NCI-H2029 (cell line): ENCODE results near the gene PLPPR1.

Experiments
- DNase-seq: peaks from one replicate; lab custom pipeline; 2025; lab: John Stamatoyannopoulos, UW

PLPPR1 gene

GRCh38 chr9:101047848-101048397 is 19.4 kb downstream of the PLPPR1 start:
- DNase-seq: no peak

- no peak for DNase-seq
Measured at GRCh38 chr9:101050650-101051049, 22.1 kb downstream of the PLPPR1 start.

- DNase-seq: no peak
Measured at GRCh38 chr9:101054657-101055056, 26.1 kb downstream of the PLPPR1 start.

- no peak for DNase-seq
Measured at GRCh38 chr9:101055516-101055915, 27.0 kb downstream of the PLPPR1 start.

- no peak for DNase-seq
Measured at GRCh38 chr9:101062686-101063085, 34.2 kb downstream of the PLPPR1 start.

- no peak for DNase-seq
Measured at GRCh38 chr9:101063192-101063591, 34.7 kb downstream of the PLPPR1 start.

GRCh38 chr9:101064206-101064605 is 35.7 kb downstream of the PLPPR1 start:
- DNase-seq: no peak

GRCh38 chr9:101065930-101066329 is 37.4 kb downstream of the PLPPR1 start:
- no peak for DNase-seq

- no peak for DNase-seq
Measured at GRCh38 chr9:101068696-101069095, 40.2 kb downstream of the PLPPR1 start.

- DNase-seq: no peak
Measured at GRCh38 chr9:101072259-101072658, 43.7 kb downstream of the PLPPR1 start.

- no peak for DNase-seq
Measured at GRCh38 chr9:101073122-101073521, 44.6 kb downstream of the PLPPR1 start.

- DNase-seq: no peak
Measured at GRCh38 chr9:101081641-101082040, 53.1 kb downstream of the PLPPR1 start.

GRCh38 chr9:101083448-101084202 is 55.1 kb downstream of the PLPPR1 start:
- no peak for DNase-seq

- DNase-seq: no peak
Measured at GRCh38 chr9:101087426-101087825, 58.9 kb downstream of the PLPPR1 start.

GRCh38 chr9:101092922-101093321 is 64.4 kb downstream of the PLPPR1 start:
- no peak for DNase-seq

- no peak for DNase-seq
Measured at GRCh38 chr9:101093620-101094019, 65.1 kb downstream of the PLPPR1 start.

GRCh38 chr9:101094686-101095085 is 66.2 kb downstream of the PLPPR1 start:
- no peak for DNase-seq

- no peak for DNase-seq
Measured at GRCh38 chr9:101097210-101097609, 68.7 kb downstream of the PLPPR1 start.

GRCh38 chr9:101098392-101098791 is 69.9 kb downstream of the PLPPR1 start:
- DNase-seq: no peak

GRCh38 chr9:101114317-101114716 is 85.8 kb downstream of the PLPPR1 start:
- no peak for DNase-seq

- no peak for DNase-seq
Measured at GRCh38 chr9:101115102-101115501, 86.6 kb downstream of the PLPPR1 start.

GRCh38 chr9:101117161-101117560 is 88.6 kb downstream of the PLPPR1 start:
- DNase-seq: no peak

- peak; percentile 66 for DNase-seq
Measured at GRCh38 chr9:101119206-101119819, 90.8 kb downstream of the PLPPR1 start.
